NCI-H187 treated with DMSO at 0.1 percent for 48 hours (cell line): ENCODE data around the gene STARD7.
"Not testable (repeated sequence)": the region's sequence is repeated elsewhere in the genome, so short reads cannot be mapped to it uniquely, and the experiment has no call there.

Source experiments
- DNase-seq: peaks from one replicate; lab custom pipeline; 2025; lab: John Stamatoyannopoulos, UW

The STARD7 gene

GRCh38 chr2:96233880-96234316, 25.3 kb upstream of the STARD7 start:
- no peak for DNase-seq

DNA sequence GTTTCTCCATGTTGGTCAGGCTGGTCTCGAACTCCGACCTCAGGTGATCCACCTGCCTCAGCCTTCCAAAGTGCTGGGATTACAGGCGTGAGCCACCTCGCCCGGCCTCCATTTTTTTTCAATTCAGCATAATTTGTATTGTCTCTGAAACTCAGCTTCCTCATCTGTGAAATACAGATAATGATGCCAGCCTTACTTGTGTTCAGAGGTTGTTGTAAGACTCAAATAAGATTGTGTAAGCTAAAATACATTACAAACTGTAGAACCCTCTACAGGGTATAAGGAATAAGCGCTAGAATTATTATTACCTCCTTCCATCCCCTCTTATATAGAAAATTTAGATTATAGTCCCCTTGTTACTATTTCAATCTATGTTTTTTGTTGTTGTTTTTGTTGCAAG, 24.8 kb upstream of the STARD7 start:
- no peak for DNase-seq

DNA sequence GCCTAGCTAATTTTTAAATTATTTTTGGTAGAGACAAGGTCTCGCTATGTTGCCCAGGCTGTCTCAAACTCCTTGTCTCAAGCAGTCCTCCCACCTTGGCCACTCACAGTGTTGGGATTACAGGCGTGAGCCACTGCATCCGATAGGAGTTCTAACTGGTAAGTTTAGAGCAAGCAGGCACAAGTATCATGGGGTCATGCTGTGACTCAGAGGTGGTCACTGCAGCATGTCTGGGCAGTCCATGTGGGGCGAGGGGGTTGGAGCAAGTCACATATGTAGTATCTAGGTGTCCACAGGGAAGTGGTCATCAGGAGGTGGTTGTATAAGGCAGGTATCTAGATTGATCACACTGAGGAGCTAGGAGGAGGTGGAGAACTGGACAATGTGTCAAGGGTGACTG, 22.7 kb upstream of the STARD7 start:
- no peak for DNase-seq

DNA sequence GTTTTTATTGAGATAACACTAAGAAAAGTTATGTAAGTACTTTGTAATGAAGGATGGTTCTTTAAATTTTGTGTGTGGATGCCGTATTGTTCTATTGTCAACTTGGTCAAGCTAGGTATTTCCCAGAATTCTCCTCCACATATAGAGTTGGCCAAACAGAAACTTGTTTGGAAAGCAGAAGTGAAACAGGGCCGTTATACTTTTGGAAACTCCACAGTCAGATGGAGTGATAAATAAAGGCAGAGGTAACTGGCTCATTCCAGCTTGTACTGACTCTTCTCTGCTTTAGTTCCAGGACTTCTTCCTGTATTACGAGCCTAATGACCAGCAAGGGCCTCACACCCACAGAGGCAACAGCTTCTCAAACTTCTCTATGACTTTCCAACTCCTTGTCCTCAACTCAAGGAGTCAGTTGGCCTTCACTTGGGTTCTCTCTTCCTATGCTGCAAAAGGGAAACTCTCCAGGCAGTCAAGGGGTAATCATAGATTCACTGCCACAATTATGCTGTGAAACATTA, 16.4 kb upstream of the STARD7 start:
- no peak for DNase-seq

DNA sequence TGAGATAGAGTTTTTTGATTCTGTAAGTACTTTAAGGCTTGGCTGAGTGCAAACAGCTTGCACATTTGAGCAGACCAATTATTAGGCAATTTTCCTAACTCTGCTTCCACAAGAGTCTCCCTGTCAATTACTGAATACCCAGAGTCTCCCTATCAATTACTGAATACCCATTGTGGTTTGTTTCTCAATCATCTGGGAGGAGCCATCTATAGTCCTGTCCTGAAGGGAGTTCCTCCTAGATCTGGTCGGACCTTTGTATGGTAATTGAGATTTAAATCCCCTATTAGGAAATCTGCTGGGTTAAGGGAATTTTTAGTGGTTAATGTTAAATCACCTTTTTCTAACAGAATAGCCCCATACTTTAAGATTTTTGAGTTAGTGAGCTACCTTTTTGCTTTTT, 12.5 kb upstream of the STARD7 start:
- not testable (repeated sequence) for DNase-seq

DNA sequence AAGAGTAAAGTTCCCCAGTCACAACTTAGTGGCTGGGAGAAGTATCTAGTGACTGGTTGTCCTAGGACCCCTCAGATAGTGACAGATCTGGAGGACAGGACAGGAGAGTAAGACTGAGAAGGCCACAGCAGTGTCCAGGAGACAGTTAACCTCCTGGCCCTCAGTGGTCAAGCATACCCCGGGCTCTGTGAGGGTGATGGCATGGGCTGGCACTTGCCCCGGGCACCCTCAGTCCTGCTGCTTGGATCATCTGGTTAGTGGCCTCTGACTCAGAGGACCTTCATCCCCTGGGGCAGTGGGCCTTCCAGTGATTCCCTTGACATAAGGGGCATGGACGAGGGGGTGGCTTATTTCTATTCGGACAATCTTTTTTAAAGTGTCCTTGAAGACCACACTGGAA, 11.3 kb upstream of the STARD7 start:
- not testable (repeated sequence) for DNase-seq

GRCh38 chr2:96218508-96219131, 10.0 kb upstream of the STARD7 start:
- DNase-seq: no peak

GRCh38 chr2:96214554-96214953, 5.9 kb upstream of the STARD7 start:
- no peak for DNase-seq

DNA sequence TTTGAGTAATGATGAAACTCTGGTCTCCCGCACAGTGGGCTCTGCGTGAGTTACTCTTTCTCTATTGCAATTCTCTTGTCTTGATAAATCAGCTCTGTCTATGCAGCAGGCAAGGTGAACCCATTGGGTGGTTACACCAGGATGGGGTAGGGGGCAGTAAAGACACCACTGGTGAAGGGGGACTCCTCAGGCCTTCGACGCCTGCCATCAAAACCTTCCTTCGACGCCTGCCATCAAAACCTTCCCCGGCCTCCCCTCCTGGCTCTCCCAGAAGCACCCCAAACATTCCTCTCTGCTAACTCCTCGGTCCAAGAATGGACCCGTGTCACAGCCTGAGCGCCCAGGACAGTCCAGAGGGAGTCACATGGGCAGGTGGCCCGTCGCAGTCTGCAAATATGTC, 4.8 kb upstream of the STARD7 start:
- no peak for DNase-seq

DNA sequence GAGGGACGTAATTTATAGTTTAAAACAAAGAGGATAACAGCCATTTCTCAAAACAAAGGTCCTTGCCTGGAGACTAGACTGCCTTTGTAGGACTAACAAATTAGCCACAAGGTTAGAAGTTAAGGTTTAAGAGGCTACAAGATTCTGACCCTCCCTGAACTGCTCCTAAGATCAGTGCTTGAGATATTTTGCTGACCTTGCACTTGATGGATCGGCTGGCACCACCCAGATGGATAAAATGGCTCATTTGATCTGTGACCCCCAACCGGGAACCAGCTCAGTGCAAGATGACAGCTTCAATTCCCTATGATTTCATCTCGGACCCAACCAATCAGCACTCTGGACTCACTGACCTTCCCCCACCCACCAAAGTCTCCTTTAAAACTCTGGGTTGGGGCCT, 3.7 kb upstream of the STARD7 start:
- DNase-seq: no peak

DNA sequence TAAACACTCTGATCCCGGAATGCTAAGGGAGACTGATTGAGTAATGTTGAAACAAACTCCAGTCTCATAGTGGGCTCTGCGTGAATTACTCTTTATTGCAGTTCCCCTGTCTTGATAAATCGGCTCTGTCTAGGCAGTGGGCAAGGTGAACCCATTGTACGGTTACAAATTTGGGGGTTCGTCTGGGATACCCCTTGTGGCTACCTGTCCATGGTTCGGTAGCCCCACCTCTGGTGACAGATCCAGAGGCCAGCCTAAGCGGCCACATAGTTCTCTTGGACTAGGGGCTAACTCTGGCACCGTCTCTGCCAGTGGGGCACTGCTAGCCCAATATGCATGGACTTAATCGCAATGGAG, 1.1 kb upstream of the STARD7 start:
- no peak for DNase-seq

DNA sequence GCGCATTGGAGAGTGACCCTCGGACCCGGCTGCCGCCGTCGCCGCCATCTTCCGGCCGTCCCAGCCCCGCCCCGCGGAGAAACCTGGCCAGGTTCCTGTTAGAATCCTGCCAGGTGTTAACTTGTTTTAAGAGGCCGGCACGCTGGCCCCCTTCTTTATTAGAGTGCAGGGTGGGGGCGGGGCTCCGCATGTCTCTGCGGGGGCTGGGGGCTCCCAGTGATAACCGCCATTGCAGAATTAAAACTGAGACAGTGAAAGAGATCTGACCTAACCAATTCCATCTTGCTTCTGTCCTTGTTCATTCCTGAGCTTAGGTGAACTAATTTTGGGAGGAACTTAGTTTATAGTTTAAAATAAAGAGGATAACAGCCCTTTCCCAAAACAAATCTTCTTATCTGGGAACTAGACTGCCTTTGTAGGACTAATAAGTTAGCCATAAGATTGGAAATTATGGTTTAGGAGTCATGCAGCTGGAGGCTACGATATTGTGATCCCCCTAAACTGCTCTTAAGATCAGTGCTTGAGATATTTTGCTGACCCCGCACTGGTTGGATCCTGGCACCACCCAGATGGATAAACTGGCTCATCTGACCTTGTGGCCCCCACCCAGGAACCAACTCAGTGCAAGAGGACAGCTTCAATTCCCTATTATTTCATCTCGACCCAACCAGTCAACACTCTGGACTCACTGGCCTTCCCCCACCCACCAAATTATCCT, 543 bp upstream of the STARD7 start:
- DNase-seq: no peak

- no peak for DNase-seq
These were observed 869 bp downstream of the STARD7 start for GRCh38 chr2:96207774-96208142.

DNA sequence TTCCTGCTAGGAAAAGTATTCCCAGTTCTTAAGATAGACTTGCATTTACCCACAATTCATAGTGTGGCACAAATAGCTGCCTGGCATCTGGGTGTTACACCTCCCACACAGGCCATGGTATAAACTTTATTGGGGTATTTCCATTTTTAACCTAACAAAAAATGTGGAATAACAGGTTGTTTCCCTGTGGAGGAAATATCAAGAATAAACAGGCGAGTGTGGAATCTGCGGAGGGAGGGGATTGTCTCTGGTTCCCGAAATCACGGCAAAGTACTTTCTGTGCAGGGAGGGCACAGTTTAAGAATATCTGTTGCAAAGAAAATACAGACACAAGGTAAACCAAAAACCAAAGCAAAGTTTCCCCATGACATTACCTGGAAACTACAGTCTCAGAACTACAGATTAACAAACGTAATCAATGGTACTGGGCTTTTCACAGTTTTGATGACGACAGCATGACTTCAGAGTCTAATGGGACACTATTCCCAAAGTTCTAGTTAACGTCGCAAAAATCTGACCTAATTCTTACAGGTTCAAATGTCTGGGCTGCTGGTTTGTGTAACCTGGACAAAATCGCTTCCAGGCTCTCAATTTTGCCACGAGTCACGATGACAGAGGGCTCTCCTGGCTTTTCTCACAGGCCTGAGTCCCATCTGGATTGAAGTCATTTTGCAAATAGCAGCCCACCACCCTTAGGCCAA, 1.4 kb downstream of the STARD7 start:
- no peak for DNase-seq

GRCh38 chr2:96205888-96206287, 2.7 kb downstream of the STARD7 start:
- DNase-seq: no peak

DNA sequence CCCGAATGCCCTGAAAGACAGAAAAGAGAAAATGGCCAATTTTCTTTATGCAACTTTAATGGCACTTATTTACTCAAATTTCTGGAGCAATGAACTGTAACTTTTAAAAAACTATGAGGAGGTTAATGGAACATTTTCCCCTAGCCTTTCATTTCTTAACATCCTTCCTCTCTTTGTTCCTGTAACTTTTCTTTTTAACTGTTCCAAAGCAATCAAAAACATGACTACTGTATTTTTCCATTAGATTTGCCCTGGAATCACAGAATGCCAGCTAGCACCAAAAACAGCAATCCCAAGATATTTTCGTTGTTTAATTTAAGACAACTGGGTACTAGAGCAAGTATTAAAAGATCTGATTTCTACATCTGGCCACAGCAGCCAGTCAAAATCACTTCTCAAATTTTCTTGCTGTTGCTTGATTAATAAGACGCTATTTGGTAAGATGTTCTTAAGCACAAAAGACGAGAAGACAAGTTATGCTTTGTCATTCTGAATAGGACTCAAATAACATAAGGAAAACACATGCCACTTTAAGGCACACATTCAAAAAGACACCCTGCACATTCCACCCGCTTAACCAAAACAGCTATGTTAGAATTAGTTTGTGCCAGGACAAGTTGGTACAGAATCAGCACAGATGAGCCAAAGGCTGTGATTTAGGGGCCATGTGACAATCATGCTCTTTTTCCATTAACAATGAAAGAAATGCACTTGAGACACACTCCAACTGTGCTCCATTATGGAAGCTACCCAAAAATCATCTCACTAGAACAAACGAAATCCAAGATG, 3.6 kb downstream of the STARD7 start:
- no peak for DNase-seq

DNA sequence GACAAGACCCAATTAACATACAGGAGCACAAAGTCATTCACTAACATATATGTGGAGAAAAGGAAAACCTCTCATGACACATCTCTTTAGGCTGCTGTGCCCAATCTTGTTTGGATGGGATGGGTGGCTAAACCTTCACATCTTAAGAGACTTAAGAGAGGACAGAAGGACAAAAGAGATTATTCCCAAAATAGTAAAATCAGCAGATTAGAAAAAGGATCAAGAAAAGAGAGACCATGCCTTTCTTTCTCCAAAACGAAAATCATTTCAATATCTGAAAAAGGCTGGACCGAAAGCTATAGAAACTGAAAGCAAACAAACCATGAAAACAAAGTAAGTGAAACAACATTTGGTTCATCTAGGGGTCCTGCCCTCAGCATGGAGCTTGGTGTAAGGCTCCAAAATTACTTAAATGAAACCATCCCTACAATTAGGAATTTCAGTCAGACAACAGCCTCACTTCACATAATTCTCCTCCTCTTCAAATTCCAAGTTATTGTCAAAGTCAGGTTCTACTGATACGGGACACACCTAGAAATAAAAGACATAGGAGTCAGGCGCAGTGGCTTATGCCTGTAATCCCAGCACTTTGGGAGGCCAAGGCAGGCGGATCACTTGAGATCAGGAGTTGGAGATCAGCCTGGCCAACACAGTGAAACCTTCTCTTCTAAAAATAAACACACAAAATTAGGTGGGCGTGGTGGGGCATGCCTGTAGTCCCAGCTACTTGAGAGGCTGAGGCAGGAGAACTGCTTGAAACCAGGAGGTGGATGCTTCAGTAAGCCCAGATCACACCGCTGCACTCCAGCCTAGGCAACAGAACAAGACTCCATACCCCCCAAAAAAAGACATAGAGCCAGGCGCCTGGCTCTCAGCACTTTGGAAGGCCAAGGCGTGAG, 5.2 kb downstream of the STARD7 start:
- no peak for DNase-seq

DNA sequence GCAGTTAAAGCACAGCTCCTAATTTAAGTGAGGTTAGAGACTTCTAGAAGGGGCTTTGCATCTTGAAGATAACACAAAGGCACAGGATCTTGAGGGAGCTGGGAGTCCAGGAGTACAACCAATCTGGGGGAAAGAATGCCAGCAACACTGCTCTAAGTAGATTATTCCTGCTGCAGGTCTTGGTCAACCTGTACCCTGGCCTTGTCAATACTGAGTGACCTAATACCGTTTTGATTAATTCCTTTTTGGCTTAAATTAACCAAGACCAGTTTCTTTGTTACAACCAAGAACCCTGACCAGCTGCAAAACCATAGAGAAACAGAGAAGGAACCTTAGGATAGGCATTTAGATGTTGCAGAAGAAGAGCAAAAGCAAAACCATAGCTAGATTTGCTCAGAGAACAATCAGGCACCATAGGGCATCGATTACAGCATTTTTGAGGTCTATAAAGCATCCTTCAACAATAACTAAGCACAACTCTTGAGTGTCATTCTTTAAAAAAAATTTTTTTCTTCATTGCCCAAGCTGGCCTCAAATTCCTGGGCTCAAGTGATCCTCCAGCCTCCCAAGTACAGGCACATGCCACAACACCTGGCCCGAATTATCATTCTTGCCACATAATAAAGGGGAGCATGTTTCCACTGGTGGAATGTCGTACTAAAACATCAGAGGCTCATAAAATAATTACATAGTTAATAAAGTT, 6.3 kb downstream of the STARD7 start:
- DNase-seq: no peak

DNA sequence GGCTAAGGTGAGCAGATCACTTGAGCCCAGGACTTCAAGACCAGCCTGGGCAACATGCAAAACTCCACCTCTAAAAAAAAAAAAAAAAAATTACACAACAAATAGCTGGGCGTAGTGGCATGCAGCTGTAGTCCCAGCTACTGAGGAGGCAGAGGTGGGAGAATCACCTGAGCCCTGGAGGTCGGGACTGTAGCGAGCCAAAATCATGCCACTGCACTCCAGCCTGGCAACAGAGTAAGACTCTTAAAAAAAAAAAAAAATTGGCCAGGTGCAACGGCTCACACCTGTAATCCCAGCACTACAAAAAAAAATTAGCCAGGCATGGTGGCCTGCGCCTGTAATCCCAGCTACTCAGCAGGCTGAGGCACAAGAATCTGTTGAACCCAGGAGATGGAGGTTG, 7.3 kb downstream of the STARD7 start:
- DNase-seq: no peak

DNA sequence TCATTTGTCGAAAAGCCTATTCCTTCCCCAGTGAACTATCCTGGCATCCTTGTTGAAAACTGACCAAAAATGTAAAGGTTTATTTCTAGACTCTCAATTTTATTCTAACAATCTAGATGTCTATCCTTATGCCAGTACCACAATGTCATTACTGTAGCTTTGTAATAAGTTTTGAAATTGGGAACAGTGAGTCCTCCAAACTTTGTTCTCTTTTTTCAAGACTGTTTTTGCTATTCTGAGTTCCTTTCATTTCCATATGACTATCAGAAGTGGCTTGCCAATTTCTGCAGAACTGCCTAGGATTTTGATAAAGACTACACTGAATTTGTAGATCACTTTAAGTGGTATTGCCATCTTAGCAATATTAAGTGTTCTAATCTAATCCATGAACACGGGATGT, 9.7 kb downstream of the STARD7 start:
- DNase-seq: no peak
